Stomach (tissue), 9 donors: ENCODE results near the gene COBL. TPM values are rescaled to one million over a fixed set of nuclear protein-coding genes. Genes with fewer than 3 reads are reported as not detected.

Experiments
- DNase-seq, 2 donors: peaks; one replicate each; pipeline versions ENCODE4 v3.0.0 to v3.0.0-alpha.2; 2013 to 2019
- H3K27ac ChIP-seq, 5 donors: fragments of 200-600 bp in 4 of 5; sonication (generic) in 4 of 5; one replicate each; pipeline ENCODE4 v1.5.1; 2013 to 2019; ENCODE audit warnings: mild to moderate bottlenecking in 1 of 5, moderate library complexity in 1 of 5
- H3K27me3 ChIP-seq, 3 donors: fragments of 200-600 bp; sonication (generic); one replicate each; pipeline ENCODE4 v1.5.1; 2017 to 2019; ENCODE audit warnings: mixed run types in 1 of 3
- H3K36me3 ChIP-seq, 4 donors: fragments of 200-600 bp; sonication (generic); 1 replicate in 3 of 4; 2 replicates in 1 of 4; pipeline ENCODE4 v1.5.1; 2016 to 2019
- H3K4me1 ChIP-seq, 4 donors: fragments of 200-600 bp; sonication (generic); one replicate each; pipeline ENCODE4 v1.5.1; 2016 to 2019
- H3K4me3 ChIP-seq, 4 donors: fragments of 200-600 bp; sonication (generic) in 3 of 4; one replicate each; pipeline ENCODE4 v1.5.1; 2016 to 2019; ENCODE audit warnings: mild to moderate bottlenecking in 1 of 4
- H3K9me3 ChIP-seq, 4 donors: fragments of 200-600 bp; sonication (generic); one replicate each; pipeline ENCODE4 v1.5.1; 2016 to 2019
- CTCF ChIP-seq, 7 experiments: fragments of 450-650 bp in 4 of 7; fragments of 200-600 bp in 3 of 7; sonication (generic) in 3 of 7; IDR thresholded peaks; one replicate each; pipeline ENCODE4 v1.5.1; 2016 to 2019; ENCODE audit warnings: antibody characterized with exemption in 7 of 7, control low read depth in 2 of 7, mild to moderate bottlenecking in 1 of 7
- EP300 ChIP-seq: sonication (generic); formaldehyde crosslinking; IDR thresholded peaks from one replicate; pipeline ENCODE4 v1.6.1; 2017; ENCODE audit warnings: antibody characterized with exemption
- POLR2A ChIP-seq, 4 donors: fragments of 450-650 bp; IDR thresholded peaks; one replicate each; pipeline ENCODE4 v1.6.1; 2016; ENCODE audit warnings: antibody characterized with exemption in 4 of 4, control low read depth in 2 of 4, mild to moderate bottlenecking in 1 of 4, moderate library complexity in 1 of 4
- POLR2AphosphoS5 ChIP-seq, 3 donors: sonication (generic); formaldehyde crosslinking; IDR thresholded peaks; one replicate each; pipeline ENCODE4 v1.6.1; 2016; ENCODE audit warnings: antibody characterized with exemption in 3 of 3
- whole genome bisulfite sequencing, 5 donors: extraction: QIAGEN DNeasy Blood & Tissue Kit in 3 of 5; methylation state at CpG; one replicate each; pipeline versions ENCODE4 v1.1.5 to v1.1.7; 2013 to 2018; 5-methylcytosine and 5-hydroxymethylcytosine counted together
- intact Hi-C: fragments of 100-400 bp; cut with DNase I; formaldehyde crosslinking; loops from one replicate; pipeline ENCODE4 v1.15.1; 2023; ENCODE audit warnings: low total_unique reads
- polyA plus RNA-seq, 3 donors: library from polyadenylated mRNA; stranded (reverse); fragments of 200-250 nt; gene quantifications; one replicate each; pipeline ENCODE4 v1.2.3, GENCODE V29; 2013
- total RNA-seq, 5 donors: library from RNA; depleted of rRNA; stranded (reverse); fragments of >200 nt; gene quantifications; one replicate each; pipeline versions ENCODE4 v1.1.0 to v1.2.3, GENCODE V29; 2014 to 2016
- donor health status: healthy with polysubstance abuse.
- donor health status: Bipolar disorder and iron deficiency.
- donor health status: healthy.

The COBL gene
- total and polyA plus RNA-seq, 8 donors, result 4.9 to 79.9 (median 16.0) TPM

GRCh38 chr7:51238981-51239495 is 77.6 kb downstream of the COBL start:
- peaks cover 0 to 15% (median 9%) of the 10 kb centered on the region in 4 donors for H3K4me1 ChIP-seq
- no peak overlapping the region for H3K27ac ChIP-seq
- TF ChIP-seq POLR2A (IDR thresholded peaks at IDR 0.05) (no peak), EP300 (no peak), POLR2AphosphoS5 (IDR thresholded peaks at IDR 0.05) (no peak), CTCF (IDR thresholded peaks at IDR 0.05) (no peak)
- no peaks in the 10 kb centered on the region for H3K27me3 ChIP-seq
- 75 to 84% (median 82%) methylated on average over 4 of the region's 4 CpGs for WGBS, 5 donors
- H3K36me3 ChIP-seq, result no peaks in the 10 kb centered on the region
- intact Hi-C loops, result no loop called here
- H3K4me3 ChIP-seq, result no peak overlapping the region
- no peak for DNase-seq
- no peaks in the 10 kb centered on the region for H3K9me3 ChIP-seq

- H3K4me3 ChIP-seq, result no peak overlapping the region
- no peaks in the 10 kb centered on the region for H3K27me3 ChIP-seq
- no peak for TF ChIP-seq CTCF (IDR thresholded peaks at IDR 0.05)
- no peak for TF ChIP-seq POLR2A (IDR thresholded peaks at IDR 0.05)
- no peak for TF ChIP-seq POLR2AphosphoS5 (IDR thresholded peaks at IDR 0.05)
- TF ChIP-seq EP300, result no peak
- peak in 1 of 2 donors; percentile 75 for DNase-seq
- 68 to 76% (median 70%) methylated on average over 9 of the region's 9 CpGs for WGBS, 5 donors
- H3K36me3 ChIP-seq, result no peaks in the 10 kb centered on the region
- intact Hi-C loops, result no loop called here
- no peaks in the 10 kb centered on the region for H3K9me3 ChIP-seq
- no peak overlapping the region for H3K27ac ChIP-seq
- peaks cover 6 to 26% (median 8%) of the 10 kb centered on the region in 4 donors for H3K4me1 ChIP-seq
Observed at GRCh38 chr7:51237446-51238133, 79.0 kb downstream of the COBL start.

GRCh38 chr7:51236470-51237132 is 80.0 kb downstream of the COBL start:
- no peaks in the 10 kb centered on the region for H3K36me3 ChIP-seq
- DNase-seq, result no peak
- no peaks in the 10 kb centered on the region for H3K9me3 ChIP-seq
- H3K27ac ChIP-seq, result no peak overlapping the region
- no peaks in the 10 kb centered on the region for H3K27me3 ChIP-seq
- TF ChIP-seq POLR2A (IDR thresholded peaks at IDR 0.05) (no peak), POLR2AphosphoS5 (IDR thresholded peaks at IDR 0.05) (no peak), EP300 (no peak), CTCF (IDR thresholded peaks at IDR 0.05) (no peak)
- H3K4me3 ChIP-seq, result no peak overlapping the region
- WGBS, 5 donors, result 82 to 91% (median 86%) methylated on average over 8 of the region's 8 CpGs
- peaks cover 6 to 29% (median 8%) of the 10 kb centered on the region in 4 donors for H3K4me1 ChIP-seq
- intact Hi-C loops, result no loop called here

- Histone ChIP-seq H3K27me3 (no peaks in the 10 kb centered on the region), H3K9me3 (no peaks in the 10 kb centered on the region), H3K4me1 (peaks cover 6 to 29% (median 8%) of the 10 kb centered on the region in 4 donors), H3K4me3 (no peak overlapping the region), H3K36me3 (no peaks in the 10 kb centered on the region), H3K27ac (no peak overlapping the region)
- WGBS, 5 donors, result 80 to 83% (median 83%) methylated on average over 10 of the region's 10 CpGs
- no peak for DNase-seq
- intact Hi-C loops, result no loop called here
- no peak for TF ChIP-seq EP300
- TF ChIP-seq CTCF (IDR thresholded peaks at IDR 0.05), result no peak
- no peak for TF ChIP-seq POLR2A (IDR thresholded peaks at IDR 0.05)
- no peak for TF ChIP-seq POLR2AphosphoS5 (IDR thresholded peaks at IDR 0.05)
Observed at GRCh38 chr7:51235593-51236313, 80.9 kb downstream of the COBL start.
